Measurements from ENCODE around the gene C9orf40.

C9orf40 gene

GRCh38 chr9:74961496-74961895 is 8.8 kb upstream of the C9orf40 start:
- Histone ChIP-seq H3K9me3 (peaks cover 3 to 5% (median 3%) of the 10 kb centered on the region in 3 donors), H3K27me3 (no peaks in the 10 kb centered on the region), H3K36me3 (no peaks in the 10 kb centered on the region), H3K4me1 (no peaks in the 10 kb centered on the region), H3K4me3 (no peak overlapping the region), H3K27ac (no peak overlapping the region)
- intact Hi-C loops (cut with DNase I; ENCODE audit: low total_unique reads), result no loop called here
- DNase-seq, result no peak
- no peak for TF ChIP-seq CTCF (IDR thresholded peaks at IDR 0.05)

- intact Hi-C loops (cut with DNase I; ENCODE audit: low total_unique reads), result no loop called here
- H3K9me3 ChIP-seq, result peaks cover 3 to 5% (median 3%) of the 10 kb centered on the region in 3 donors
- no peak overlapping the region for H3K27ac ChIP-seq
- H3K4me3 ChIP-seq, result no peak overlapping the region
- H3K4me1 ChIP-seq, result no peaks in the 10 kb centered on the region
- no peaks in the 10 kb centered on the region for H3K27me3 ChIP-seq
- DNase-seq, result no peak
- no peak for TF ChIP-seq CTCF (IDR thresholded peaks at IDR 0.05)
- H3K36me3 ChIP-seq, result no peaks in the 10 kb centered on the region
Measured at GRCh38 chr9:74960561-74960960, 7.8 kb upstream of the C9orf40 start.

- intact Hi-C loops (cut with DNase I; ENCODE audit: low total_unique reads), result no loop called here
- DNase-seq, result no peak
Measured at GRCh38 chr9:74958587-74958986, 5.9 kb upstream of the C9orf40 start.

GRCh38 chr9:74953235-74953751 is 581 bp upstream of the C9orf40 start:
- H3K4me1 ChIP-seq, result peaks cover 0 to 7% (median 3%) of the 10 kb centered on the region in 4 donors
- H3K36me3 ChIP-seq, result no peaks in the 10 kb centered on the region
- H3K27ac ChIP-seq, result peak overlapping the region; percentile 98
- intact Hi-C loops (cut with DNase I; ENCODE audit: low total_unique reads), result loop anchor here (5.0 kb wide), 2 partner anchors 74 to 134 kb away; partner anchors contain the start of genes CARNMT1, NMRK1 and OSTF1
- peak overlapping the region; percentile 89 to 93 for H3K4me3 ChIP-seq
- no peaks in the 10 kb centered on the region for H3K9me3 ChIP-seq
- no peaks in the 10 kb centered on the region for H3K27me3 ChIP-seq
- no peak for TF ChIP-seq CTCF (IDR thresholded peaks at IDR 0.05)
- no peak for DNase-seq

More at GRCh38 chr9:74958587-74958986, 5.9 kb upstream of the C9orf40 start:
- Histone ChIP-seq H3K4me1 (no peaks in the 10 kb centered on the region), H3K9me3 (peaks cover 3 to 5% (median 3%) of the 10 kb centered on the region in 3 donors), H3K27ac (no peak overlapping the region), H3K27me3 (no peaks in the 10 kb centered on the region), H3K36me3 (no peaks in the 10 kb centered on the region), H3K4me3 (no peak overlapping the region)
- no peak for TF ChIP-seq CTCF (IDR thresholded peaks at IDR 0.05)

- DNase-seq, result peak; percentile 35 to 73
- H3K27me3 ChIP-seq, result no peaks in the 10 kb centered on the region
- intact Hi-C loops (cut with DNase I; ENCODE audit: low total_unique reads), result loop anchor here (5.0 kb wide), 2 partner anchors 76 to 136 kb away; partner anchors contain the start of genes CARNMT1, NMRK1 and OSTF1
Measured at GRCh38 chr9:74951725-74952151, 974 bp downstream of the C9orf40 start.

More at GRCh38 chr9:74951725-74952151, 974 bp downstream of the C9orf40 start:
- peaks cover 0 to 7% (median 3%) of the 10 kb centered on the region in 4 donors for H3K4me1 ChIP-seq
- H3K9me3 ChIP-seq, result no peaks in the 10 kb centered on the region
- TF ChIP-seq CTCF (IDR thresholded peaks at IDR 0.05), result no peak
- H3K27ac ChIP-seq, result peak overlapping the region; percentile 98
- H3K36me3 ChIP-seq, result peaks cover 0 to 5% (median 0%) of the 10 kb centered on the region in 3 donors
- peak overlapping the region; percentile 89 to 93 for H3K4me3 ChIP-seq

All from tibial artery (tissue), 4 donors.